Heart left ventricle (tissue), 13 donors: ENCODE measurements around the gene FAM83F.

ENCODE experiments used
- POLR2A ChIP-seq, 2 donors: fragments of 450-650 bp; IDR thresholded peaks; one replicate each; pipeline ENCODE4 v1.6.1; 2017; ENCODE audit warnings: antibody characterized with exemption in 2 of 2, mild to moderate bottlenecking in 2 of 2, moderate library complexity in 2 of 2
- TF ChIP-seq, protein P1 (sequence below), 12 donors: fragments of 200-600 bp; sonication (generic) in 4 of 12; IDR thresholded peaks; one replicate each; pipeline versions ENCODE4 v1.5.0 to v1.8.0; 2018 to 2022; ENCODE audit warnings: antibody characterized with exemption in 12 of 12, mild to moderate bottlenecking in 5 of 12
- donor health status: ischemic (EF 13 %, LVEDD 7.1; RV severe dilation, severe dysfunction).
- donor health status: DM: no; HTN: yes; CAD: no.
- donor health status: DM: no; HTN: no; CAD: no.
- donor health status: ischemic (EF 25% LVEDD 6.9; RV normal size, moderate dysfunction).
- donor health status: ischemic (EF 25% LVEDD 5.7; RV mildly dilated, moderate dysfunction).
- donor health status: ischemic (EF 35%, LVEDD 5.7; RV mildly dilated, moderate dysfunction).
- donor health status: nonischemic (EF 11% LVEDD 7.7; RV severe dilation, severe dysfunction).
- donor health status: DM: yes; HTN: yes; CAD: no.
- donor health status: PGD.
- donor health status: ischemic (EF 29% LVEDD 5.4; RV normal size, mild dysfunction).
- donor health status: nonischemic (EF 23%, LVEDD 6.1; RV moderate dilation, normal function).

GRCh38 chr22:39953101-39953500 is 41.7 kb upstream of the FAM83F start:
- TF ChIP-seq, protein P1, sequence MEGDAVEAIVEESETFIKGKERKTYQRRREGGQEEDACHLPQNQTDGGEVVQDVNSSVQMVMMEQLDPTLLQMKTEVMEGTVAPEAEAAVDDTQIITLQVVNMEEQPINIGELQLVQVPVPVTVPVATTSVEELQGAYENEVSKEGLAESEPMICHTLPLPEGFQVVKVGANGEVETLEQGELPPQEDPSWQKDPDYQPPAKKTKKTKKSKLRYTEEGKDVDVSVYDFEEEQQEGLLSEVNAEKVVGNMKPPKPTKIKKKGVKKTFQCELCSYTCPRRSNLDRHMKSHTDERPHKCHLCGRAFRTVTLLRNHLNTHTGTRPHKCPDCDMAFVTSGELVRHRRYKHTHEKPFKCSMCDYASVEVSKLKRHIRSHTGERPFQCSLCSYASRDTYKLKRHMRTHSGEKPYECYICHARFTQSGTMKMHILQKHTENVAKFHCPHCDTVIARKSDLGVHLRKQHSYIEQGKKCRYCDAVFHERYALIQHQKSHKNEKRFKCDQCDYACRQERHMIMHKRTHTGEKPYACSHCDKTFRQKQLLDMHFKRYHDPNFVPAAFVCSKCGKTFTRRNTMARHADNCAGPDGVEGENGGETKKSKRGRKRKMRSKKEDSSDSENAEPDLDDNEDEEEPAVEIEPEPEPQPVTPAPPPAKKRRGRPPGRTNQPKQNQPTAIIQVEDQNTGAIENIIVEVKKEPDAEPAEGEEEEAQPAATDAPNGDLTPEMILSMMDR (IDR thresholded peaks at IDR 0.05): no peak
- no peak for TF ChIP-seq POLR2A (IDR thresholded peaks at IDR 0.05)
